ENCODE results near the gene USH1G.
"Not testable (repeated sequence)": the region's sequence is repeated elsewhere in the genome, so short reads cannot be mapped to it uniquely, and the experiment has no call there.

USH1G gene

GRCh38 chr17:74930535-74931036, 7.5 kb upstream of the USH1G start:
- no peak for DNase-seq (ENCODE audit: low read depth in 3 of 3)

- DNase-seq (ENCODE audit: low read depth in 3 of 3) = no peak
Measured at GRCh38 chr17:74928786-74929185, 5.7 kb upstream of the USH1G start.

- no peak for DNase-seq (ENCODE audit: low read depth in 3 of 3)
Measured at GRCh38 chr17:74925242-74925641, 2.2 kb upstream of the USH1G start.

DNA sequence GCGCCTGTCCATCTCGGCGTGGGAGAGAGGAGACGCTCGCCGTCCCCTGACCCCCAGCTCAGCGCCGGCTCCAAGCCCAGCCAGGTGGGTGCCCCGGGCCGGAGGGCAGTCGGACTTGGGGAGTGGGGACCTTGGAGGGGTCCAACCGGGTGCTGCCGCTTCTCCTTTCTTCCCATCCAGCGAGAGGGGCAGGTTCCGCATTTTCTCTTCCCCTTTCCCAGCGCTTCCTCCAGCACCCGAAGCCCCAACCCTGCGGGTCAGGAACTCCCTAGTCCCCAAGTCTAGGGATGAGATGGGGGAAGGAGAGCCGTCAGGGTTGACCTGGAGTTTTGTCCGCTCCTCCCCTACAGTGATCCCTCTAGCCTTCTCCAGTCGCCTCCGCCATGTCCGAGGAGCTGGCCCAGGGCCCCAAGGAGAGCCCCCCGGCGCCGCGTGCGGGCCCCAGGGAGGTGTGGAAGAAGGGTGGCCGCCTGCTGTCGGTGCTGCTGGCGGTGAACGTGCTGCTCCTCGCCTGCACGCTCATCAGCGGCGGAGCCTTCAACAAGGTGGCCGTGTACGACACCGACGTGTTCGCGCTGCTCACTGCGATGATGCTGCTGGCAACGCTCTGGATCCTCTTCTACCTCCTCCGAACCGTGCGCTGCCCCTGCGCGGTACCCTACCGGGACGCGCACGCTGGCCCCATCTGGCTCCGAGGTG, 1.3 kb upstream of the USH1G start, which contains the start of gene OTOP2:
Gene OTOP2 (plus strand): TSS at position 24 of the 699 bp plus-strand sequence. CDS start 360 bp downstream, at position 384.
- no peak for DNase-seq (ENCODE audit: low read depth in 3 of 3)

DNA sequence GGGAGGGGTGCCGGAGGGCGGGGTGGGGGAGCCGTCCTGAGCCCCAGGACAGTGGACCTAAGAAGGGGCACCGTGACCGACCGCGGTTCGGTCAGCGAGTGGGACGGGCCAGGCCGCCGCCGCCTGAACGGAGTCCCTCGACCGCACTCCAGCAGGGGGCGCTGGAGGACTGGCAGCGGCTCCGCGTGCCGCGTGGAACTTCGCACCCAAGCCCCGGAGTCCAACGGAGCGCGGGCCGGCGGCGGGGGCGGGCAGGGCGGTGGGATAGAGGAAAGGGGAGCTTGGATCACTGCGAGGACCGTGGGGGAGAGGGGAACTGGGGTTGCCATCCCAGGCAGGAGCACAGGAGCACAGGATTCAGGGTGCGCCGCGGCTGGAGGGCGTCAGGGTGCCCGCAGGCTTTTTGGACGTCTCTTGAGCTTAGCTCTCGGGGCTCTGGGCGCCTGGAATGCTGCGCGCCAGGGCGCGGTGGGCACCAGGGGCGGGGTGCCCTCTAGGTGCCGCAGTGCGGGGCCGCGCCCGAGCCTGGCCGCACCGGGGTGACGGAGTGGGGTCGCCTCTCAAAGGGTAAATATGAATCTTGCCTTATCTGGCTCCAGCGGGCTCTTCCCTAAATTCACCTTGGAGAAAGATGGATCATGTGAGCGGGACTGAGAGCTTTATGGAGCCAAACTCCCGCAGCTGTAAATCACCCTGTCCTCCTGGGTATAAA, 639 bp upstream of the USH1G start:
- DNase-seq (ENCODE audit: low read depth in 3 of 3) = peak; percentile 37 to 73 (median 63)

DNA sequence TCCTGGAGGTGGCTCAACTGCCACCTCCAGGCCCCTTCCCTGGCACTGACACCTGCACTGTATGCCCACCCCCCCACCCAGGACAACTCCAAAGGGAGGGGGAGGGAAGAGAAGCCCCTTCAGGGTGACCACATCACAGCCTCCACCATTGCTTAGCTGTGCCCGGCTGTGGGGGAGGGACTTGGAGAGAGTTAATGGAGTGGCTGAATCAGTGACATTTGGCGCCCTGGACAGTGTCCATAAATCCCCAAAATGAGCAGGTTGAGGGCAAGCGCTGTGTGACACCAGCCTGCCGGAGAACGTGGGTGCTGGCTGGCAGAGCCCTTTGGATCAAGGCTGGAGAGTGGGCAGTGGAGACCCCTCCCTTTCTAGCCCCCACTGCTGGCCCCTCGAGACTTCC, 883 bp downstream of the USH1G start:
- no peak for DNase-seq (ENCODE audit: low read depth in 3 of 3)

- no peak for DNase-seq (ENCODE audit: low read depth in 3 of 3)
Measured at GRCh38 chr17:74921769-74922168, 1.3 kb downstream of the USH1G start.

DNA sequence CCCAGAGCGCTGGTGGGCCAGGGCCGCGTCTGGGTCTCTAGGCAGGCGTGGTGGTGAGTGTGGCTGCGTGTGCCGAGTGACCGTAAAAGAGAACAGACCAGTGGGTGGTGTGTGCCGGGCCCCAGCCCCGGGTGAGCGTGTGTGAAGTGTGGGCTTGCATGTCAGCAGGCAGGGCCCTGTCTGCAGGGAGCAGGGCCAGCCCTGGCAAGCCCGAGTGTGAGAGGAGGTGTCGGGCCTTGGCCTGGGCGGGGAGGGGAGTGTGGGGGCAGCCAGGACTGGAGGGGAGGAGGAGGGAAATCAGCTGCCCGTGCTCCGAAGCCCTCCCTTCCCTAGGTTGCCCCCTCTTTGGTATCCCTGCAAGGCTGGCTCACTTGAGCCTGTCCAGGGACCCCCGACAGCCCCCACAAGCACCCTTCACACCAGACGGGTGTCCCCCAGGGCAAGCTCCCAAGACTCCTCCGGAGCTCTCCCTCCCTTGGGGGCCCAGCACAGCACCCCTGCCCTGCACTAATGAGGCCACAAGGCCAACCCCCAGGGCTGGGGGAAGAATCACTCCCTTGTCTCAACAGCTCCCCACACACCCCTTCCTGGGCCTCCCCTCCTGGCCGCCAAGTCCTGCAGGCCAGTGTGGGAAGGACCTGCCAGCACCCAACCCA, 1.9 kb downstream of the USH1G start:
- DNase-seq (ENCODE audit: low read depth in 3 of 3) = no peak

GRCh38 chr17:74920642-74921025, 2.4 kb downstream of the USH1G start:
- no peak for DNase-seq (ENCODE audit: low read depth in 3 of 3)

GRCh38 chr17:74920306-74920620, 2.8 kb downstream of the USH1G start:
- no peak for DNase-seq (ENCODE audit: low read depth in 3 of 3)

- no peak for DNase-seq (ENCODE audit: low read depth in 3 of 3)
Measured at GRCh38 chr17:74919440-74920305, 3.4 kb downstream of the USH1G start.

DNA sequence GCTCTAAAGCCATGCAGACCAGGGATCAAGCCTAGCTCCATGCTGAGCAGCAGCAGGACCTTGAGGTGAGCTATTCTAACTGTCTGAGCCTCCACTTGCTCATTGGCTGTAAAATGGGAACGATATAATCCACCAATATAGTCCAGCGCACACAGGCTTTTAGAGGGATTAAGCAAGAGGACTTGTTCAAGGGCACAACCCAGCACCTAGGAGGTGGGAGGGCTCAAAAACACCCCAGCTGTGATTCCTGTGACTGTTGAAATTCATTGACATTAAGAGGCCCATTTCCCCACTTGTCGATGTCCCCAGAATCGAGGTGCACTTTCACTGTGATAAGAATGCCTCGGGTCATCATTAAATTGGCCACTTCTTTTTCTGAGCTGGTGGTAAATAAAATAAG, 4.1 kb downstream of the USH1G start:
- no peak for DNase-seq (ENCODE audit: low read depth in 3 of 3)

- no peak for DNase-seq (ENCODE audit: low read depth in 3 of 3)
Measured at GRCh38 chr17:74917430-74917829, 5.6 kb downstream of the USH1G start.

- DNase-seq (ENCODE audit: low read depth in 3 of 3) = no peak
Measured at GRCh38 chr17:74916851-74917199, 6.2 kb downstream of the USH1G start.

DNA sequence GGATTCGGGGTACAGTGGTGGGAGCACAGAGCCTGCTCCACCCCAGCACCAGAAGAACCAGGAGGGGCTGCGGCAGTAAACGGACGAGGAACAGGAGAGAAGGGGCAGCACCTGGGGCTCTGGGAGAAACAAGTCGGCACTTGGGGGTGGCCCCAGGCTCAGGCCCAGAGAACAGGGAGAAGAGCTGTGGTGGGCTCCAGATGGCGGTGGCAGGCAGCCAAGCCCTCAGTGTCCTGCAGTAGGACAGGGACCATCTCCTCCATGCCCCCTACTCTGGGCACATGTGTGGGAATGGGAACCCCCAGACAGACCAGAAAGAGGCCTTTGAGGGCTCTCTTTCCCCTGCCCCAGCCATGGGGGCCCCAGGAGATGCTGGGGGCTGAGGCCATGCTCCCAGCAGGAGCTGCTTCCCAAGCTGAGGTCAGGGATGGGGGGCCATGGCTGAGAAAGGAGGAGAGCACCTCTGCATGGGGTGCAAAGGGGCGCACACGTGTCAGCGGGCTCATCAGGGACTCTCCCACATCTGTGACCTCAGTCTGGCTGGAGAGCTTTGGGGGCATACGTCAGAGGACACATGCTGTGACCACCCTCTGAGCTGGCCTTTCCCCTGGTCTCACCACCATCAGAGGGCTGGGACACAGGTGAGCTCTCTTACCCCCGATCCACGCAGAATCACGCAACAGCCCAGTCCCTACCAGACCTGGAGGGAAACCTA, 6.8 kb downstream of the USH1G start:
- no peak for DNase-seq (ENCODE audit: low read depth in 3 of 3)

- not testable (repeated sequence) for DNase-seq (ENCODE audit: low read depth in 3 of 3)
Measured at GRCh38 chr17:74911423-74911822, 11.6 kb downstream of the USH1G start.

DNA sequence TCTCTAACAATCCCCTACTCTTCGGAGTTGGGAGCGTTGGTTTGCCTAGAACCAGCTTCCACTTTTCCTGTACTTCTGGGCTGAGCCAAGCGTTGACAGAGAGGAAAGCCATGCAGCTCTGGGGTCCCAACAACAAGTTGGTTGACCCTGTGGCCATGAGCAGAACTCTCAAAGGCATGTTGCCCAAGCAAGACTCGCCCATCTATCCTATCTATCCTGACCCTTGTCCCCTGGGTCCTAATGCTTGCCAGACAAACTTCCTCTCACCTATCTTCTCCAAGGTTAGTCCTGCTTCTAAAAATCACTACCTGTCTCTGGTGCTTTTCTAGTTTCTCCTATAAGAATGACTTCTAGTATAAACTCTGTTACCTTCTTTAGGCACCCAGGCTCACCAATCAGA, 14.0 kb downstream of the USH1G start:
- not testable (repeated sequence) for DNase-seq (ENCODE audit: low read depth in 3 of 3)

DNA sequence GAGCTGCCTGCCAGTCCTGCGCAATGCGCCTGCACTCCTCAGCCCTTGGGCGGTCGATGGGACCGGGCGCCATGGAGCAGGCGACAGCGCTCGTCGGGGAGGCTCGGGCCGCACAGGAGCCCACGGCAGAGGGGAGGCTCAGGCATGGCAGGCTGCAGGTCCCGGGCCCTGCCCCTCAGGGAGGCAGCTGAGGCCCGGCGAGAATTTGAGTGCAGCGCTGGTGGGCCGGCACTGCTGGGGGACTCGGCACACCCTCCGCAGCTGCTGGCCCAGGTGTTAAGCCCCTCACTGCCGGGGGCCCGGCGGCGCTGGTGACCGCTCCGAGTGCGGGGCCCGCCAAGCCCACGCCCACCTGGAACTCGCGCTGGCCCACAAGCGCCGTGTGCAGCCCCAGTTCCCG, 16.0 kb downstream of the USH1G start:
- DNase-seq (ENCODE audit: low read depth in 3 of 3) = no peak

GRCh38 chr17:74906214-74906793, 16.8 kb downstream of the USH1G start:
- not testable (repeated sequence) for DNase-seq (ENCODE audit: low read depth in 3 of 3)

DNA sequence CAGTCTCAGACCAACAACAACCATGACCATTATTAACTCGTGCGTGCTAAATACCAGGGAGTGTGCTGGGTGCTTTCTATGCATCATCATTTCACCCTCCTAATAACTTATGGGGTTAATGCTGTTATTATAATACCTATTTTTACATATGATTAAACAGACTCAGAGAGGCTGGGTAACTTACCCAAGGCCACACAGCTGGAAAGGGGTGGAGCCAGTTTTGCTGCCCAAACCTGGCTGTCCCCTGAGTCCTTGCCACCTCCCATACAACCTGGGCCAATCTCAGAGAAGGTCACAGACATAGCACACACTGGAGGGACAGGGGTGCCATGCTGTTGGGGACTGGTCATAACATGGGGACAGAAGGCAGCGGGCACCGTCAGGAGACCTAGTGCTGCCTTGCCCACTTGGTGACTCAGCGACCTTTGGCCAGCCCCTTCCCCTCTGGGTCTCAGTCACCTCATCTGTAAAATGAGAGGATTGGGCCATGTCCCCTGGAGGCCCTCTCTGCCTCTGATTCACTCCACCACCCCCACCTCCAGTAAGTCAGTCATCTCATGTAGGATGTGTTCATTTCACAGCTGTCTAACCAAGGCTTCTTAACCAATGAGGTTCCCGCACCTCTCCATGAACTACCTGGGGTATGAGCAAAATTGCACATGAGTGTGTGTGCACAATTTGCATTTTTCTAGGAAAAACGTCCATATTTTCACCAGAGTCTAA, 18.2 kb downstream of the USH1G start:
- no peak for DNase-seq (ENCODE audit: low read depth in 3 of 3)
